Left hindlimb (tissue), 1 donor: ENCODE results near the gene FAM227B.
"Not testable (repeated sequence)": the region's sequence is repeated elsewhere in the genome, so short reads cannot be mapped to it uniquely, and the experiment has no call there.

Experiments
- DNase-seq: peaks from one replicate; pipeline ENCODE4 v3.0.0-alpha.2; 2018

The FAM227B gene

GRCh38 chr15:49430046-49430445 is 190.6 kb downstream of the FAM227B start:
- no peak for DNase-seq

GRCh38 chr15:49428409-49429095 is 192.1 kb downstream of the FAM227B start:
- DNase-seq = no peak

GRCh38 chr15:49427372-49427771 is 193.2 kb downstream of the FAM227B start:
- DNase-seq = no peak

- no peak for DNase-seq
Measured at GRCh38 chr15:49424954-49425353, 195.7 kb downstream of the FAM227B start.

GRCh38 chr15:49423901-49424550 is 196.6 kb downstream of the FAM227B start:
- no peak for DNase-seq

- peak; percentile 45 for DNase-seq
Measured at GRCh38 chr15:49423021-49423420, 197.6 kb downstream of the FAM227B start, which contains the start of gene FGF7. Gene FGF7 (plus strand): TSS chr15:49423242. CDS start chr15:49424298, 1,056 bp downstream.

DNA sequence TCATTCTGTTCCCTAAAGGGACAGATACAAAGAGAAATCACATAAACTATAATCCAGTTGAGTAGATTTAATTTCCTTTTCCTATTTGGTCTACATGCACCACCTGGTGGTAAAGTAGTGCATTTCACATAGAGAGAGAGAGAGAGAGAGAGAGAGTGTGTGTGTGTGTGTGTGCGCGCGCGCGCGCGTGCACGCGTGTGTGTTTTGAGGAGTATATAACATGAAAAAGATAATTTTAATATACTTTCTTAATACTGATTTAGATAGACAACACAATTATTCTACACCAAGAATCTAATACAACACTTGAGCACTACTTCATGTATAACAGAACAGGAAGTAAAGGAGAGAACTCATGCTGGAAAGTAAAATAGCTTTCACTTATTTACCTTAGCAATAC is 198.6 kb downstream of the FAM227B start:
- peak; percentile 45 for DNase-seq

DNA sequence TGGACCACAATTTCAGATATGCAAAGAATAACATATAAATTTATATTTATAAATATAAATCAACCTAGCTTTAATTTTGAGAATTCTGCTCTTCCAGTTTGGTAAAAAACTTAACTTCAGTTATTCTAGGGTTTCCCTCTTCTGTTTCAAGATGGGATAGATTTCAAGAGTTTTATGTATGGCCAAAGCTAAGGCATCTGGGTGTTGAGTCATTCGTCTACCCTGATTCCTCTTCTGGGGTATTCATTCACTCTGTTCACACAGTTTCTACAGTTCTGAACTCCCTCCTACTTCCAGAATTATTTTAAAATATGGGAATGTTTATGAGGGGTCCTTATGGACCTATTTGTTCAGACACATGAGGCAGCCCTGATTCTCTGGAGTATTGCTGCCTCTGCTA is 201.8 kb downstream of the FAM227B start:
- no peak for DNase-seq

GRCh38 chr15:49415638-49416037 is 205.0 kb downstream of the FAM227B start:
- DNase-seq = no peak

GRCh38 chr15:49415149-49415548 is 205.5 kb downstream of the FAM227B start:
- no peak for DNase-seq

- no peak for DNase-seq
Measured at GRCh38 chr15:49412797-49413196, 207.8 kb downstream of the FAM227B start.

DNA sequence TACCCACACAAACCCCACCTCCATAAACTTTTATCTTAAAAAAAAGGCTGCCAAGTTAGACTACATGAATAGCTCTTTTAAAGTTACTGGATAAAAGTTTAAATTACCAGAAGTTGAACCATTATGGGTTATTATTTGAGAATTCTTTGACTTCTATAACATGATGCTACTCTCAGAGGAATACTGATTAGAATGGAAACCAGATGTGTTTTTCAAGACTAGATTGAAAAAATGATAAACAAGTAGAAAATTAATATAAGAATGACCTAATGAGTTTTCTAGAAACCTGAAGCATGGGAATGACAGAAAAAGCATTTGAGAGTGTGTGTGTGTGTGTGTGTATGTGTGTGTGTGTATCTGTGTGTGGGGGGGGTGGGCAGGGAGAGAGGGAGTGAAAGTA is 210.0 kb downstream of the FAM227B start:
- no peak for DNase-seq

- DNase-seq = no peak
Measured at GRCh38 chr15:49406352-49407118, 214.1 kb downstream of the FAM227B start.

DNA sequence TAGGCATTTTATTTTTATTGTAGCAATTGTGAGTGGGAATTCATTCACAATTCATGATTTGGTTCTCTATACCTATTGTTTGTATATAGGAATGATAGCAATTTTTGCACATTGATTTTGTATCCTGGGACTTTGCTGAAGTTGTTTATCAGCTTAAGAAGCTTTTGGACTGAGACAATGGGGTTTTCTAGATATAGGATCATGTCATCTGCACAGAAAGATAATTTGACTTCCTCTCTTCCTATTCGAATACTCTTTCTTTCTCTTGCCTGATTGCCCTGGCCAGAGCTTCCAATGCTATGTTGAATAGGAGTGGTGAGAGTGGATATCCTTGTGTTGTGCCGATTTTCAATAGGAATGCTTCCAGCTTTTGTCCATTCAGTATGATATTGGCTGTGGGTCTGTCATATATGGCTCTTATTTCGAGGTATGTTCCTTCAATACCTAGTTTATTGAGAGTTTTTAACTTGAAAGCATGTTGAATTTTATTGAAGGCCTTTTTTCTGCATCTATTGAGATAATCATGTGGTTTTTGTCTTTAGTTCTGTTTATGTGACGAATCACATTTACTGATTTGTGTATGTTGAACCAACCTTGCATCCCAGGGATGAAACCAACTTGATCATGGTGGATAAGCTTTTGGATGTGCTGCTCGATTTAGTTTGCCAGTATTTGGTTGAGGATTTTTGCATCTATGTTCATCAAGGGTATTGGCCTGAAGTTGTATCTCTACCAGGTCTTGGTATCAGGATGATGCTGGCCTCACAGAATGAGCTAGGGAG is 217.9 kb downstream of the FAM227B start:
- DNase-seq = not testable (repeated sequence)

DNA sequence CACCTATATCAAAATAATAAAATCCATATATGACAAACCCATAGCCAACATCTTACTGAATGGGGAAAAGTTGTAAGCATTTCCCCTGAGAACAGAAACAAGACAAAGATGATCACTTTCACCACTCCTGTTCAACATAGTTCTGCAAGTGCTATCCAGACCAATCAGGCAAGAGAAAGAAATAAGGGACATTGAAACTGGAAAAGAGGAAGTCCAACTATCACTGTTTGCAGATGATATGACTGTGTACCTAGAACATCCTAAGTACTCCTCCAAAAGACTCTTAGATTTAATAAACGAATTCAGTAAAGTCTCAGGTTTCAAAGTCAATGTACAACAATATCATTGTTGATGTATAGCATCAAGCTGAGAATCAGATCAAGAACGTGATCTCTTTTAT is 233.1 kb downstream of the FAM227B start:
- DNase-seq = no peak

- DNase-seq = no peak
Measured at GRCh38 chr15:49383266-49383665, 237.4 kb downstream of the FAM227B start.

DNA sequence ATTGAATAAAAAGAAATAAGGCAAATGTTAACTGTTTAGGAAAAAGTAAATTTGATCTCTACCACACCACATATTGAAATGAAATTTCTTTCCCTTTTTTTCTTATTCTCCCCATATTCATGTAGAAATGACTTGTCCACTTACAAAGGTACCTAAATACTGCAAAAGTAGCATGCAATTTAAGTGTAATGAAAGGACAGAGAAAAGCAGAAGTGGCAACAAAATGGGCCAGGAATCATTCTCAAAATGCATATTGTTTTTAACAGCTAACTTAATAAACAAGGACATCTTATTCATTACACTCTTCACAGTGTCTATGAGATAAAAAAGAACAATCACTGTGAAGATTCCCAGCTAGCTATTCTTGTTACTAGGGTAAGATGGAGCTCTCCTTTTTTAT is 238.2 kb downstream of the FAM227B start:
- DNase-seq = no peak

DNA sequence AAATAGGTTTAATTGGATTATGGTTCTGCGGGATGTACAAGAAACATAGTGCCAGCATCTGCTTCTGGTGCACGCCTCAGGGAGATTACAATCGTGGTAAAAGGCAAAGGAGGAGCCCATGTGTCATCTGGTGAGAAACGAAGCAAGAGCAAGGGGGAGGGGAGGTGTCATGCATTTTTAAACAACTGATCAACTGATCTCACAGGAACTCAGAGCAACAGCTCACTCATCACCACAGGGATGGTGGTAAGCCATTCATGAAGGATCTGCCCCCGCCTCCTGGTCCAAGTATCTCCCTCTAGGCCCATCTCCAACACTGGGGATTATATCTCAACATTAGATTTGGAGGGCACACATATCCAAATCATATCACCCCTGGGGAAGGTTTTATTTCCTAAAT is 239.7 kb downstream of the FAM227B start:
- no peak for DNase-seq

DNA sequence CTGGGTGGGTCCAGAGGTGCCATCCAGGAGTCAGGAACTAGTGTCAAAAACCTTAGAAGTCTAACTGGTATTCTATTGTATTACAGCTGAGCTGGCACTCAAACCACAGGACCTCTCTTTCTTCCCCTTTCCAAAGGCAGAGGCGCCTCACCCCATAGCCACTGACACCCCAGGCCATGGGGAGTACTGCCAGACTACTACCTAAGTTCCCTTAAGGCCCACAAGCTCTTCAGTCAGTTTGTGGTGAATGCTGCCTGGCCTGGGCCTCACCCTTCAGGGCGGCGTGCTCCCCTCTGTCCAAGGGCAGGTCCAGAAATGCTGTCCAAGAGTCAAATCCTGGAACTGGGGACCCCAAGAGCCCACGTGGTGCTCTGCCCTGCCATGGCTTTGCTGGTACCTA is 240.6 kb downstream of the FAM227B start:
- DNase-seq = no peak

DNA sequence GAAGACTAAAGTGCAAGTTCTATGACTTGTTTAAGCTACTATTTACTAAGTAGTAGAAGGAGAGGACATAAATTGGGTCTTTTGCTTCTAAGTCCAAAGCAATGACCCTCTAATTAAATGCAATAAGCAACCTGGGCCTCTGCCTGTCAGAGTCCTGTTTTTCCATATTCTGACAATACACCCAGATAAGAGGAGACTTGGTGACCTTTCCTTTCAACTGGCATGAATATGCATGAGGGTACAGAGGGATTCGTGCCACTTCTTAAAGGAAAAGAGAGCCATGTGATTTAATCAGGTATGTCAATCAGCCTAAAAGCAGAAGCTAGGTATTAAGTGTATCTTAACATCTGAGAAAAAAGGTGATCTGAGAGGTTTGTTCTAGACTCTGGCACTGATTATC is 248.3 kb downstream of the FAM227B start:
- DNase-seq = no peak

DNA sequence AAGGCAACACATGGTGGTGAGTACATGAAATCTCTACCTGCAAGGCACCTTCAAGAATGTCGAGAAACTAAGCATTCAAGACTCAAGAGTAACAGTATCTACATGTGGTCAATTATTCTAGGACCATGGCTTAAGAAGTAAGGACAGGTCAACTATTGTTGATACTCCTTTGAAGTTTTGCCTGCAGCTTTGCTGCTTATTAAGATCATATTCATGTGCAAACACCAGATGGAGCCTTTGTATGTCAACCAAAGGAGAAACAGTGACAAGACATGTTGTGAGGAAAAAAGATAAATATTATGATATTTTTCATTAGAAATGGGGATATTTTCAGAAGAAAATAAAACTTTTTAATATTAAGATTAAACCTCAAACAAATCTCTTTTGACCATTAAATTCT is 249.8 kb downstream of the FAM227B start:
- DNase-seq = no peak

DNA sequence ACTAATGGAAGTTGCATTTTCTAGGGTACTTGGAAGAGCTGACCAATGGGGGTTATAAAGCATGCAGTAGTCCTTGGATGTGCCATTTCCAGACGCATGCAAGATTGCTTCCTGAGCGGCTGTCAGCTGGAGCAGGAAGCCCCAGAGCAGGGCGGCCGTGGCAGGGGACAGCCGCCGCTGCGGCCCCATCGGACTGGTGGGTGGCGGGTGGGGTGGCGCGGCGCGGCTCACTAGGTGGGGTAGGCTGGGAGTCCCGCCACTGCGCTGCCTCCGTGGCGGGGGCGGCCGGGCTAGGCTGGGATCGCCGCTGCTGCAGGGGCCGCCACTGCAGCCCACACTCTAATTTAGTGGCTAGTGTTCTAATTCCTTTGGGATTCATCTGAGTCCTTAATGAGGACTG is 254.1 kb downstream of the FAM227B start:
- no peak for DNase-seq

DNA sequence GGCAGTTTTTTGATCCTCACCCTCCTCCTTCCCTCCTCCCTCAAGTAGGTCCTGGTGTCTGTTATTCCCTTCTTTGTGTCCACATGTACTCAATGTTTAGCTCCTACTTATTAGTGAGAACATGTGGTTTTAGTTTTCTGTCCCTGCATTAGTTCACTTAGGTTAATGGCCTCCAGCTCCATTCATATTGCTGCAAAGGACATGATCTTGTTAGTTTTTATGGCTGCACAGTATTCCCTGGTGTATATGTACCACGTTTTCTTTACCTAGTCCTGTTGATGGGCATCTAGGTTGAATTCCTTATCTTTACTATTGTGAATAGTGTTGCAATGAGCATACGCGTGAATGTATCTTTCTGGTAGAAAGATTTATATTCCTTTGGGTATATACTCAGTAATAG is 259.2 kb downstream of the FAM227B start:
- DNase-seq = no peak
